ENCODE results near the gene ITIH2. TPM values are rescaled to one million over a fixed set of nuclear protein-coding genes. Genes with fewer than 3 reads are reported as not detected.

The ITIH2 gene
- total and polyA plus RNA-seq, 7 donors = not detected

GRCh38 chr10:7662522-7662921 is 40.6 kb upstream of the ITIH2 start:
- intact Hi-C loops (cut with DNase I) = no loop called here
- Histone ChIP-seq H3K27ac (peak overlapping the region in 3 of 4 donors; percentile 73 to 94 (median 94)), H3K4me3 (no peak overlapping the region), H3K27me3 (no peaks in the 10 kb centered on the region), H3K4me1 (peaks cover 0 to 81% (median 70%) of the 10 kb centered on the region in 4 donors), H3K36me3 (no peaks in the 10 kb centered on the region), H3K9me3 (no peaks in the 10 kb centered on the region)
- DNase-seq = no peak
- no peak for TF ChIP-seq EP300 (IDR thresholded peaks at IDR 0.05)
- TF ChIP-seq, protein P1, sequence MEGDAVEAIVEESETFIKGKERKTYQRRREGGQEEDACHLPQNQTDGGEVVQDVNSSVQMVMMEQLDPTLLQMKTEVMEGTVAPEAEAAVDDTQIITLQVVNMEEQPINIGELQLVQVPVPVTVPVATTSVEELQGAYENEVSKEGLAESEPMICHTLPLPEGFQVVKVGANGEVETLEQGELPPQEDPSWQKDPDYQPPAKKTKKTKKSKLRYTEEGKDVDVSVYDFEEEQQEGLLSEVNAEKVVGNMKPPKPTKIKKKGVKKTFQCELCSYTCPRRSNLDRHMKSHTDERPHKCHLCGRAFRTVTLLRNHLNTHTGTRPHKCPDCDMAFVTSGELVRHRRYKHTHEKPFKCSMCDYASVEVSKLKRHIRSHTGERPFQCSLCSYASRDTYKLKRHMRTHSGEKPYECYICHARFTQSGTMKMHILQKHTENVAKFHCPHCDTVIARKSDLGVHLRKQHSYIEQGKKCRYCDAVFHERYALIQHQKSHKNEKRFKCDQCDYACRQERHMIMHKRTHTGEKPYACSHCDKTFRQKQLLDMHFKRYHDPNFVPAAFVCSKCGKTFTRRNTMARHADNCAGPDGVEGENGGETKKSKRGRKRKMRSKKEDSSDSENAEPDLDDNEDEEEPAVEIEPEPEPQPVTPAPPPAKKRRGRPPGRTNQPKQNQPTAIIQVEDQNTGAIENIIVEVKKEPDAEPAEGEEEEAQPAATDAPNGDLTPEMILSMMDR (IDR thresholded peaks at IDR 0.05) = no peak
- no peak for TF ChIP-seq POLR2AphosphoS5 (IDR thresholded peaks at IDR 0.05)
- TF ChIP-seq POLR2A (IDR thresholded peaks at IDR 0.05) = no peak
- 78 to 86% methylated on average over 5 of the region's 5 CpGs for WGBS, 2 donors

GRCh38 chr10:7664707-7665106 is 38.4 kb upstream of the ITIH2 start:
- H3K9me3 ChIP-seq = no peaks in the 10 kb centered on the region
- H3K27ac ChIP-seq = peak overlapping the region in 3 of 4 donors; percentile 83 to 94 (median 94)
- TF ChIP-seq, protein P1 (IDR thresholded peaks at IDR 0.05) = no peak
- TF ChIP-seq POLR2A (IDR thresholded peaks at IDR 0.05) = no peak
- no peak for TF ChIP-seq EP300 (IDR thresholded peaks at IDR 0.05)
- 52 to 76% methylated on average over 2 of the region's 2 CpGs for WGBS, 2 donors
- intact Hi-C loops (cut with DNase I) = loop anchor here (5.0 kb wide), 2 partner anchors 122 to 137 kb away; no protein-coding TSS in a partner anchor
- peak overlapping the region in 2 of 4 donors; percentile 91 to 97 for H3K4me3 ChIP-seq
- H3K4me1 ChIP-seq = peaks cover 0 to 60% (median 54%) of the 10 kb centered on the region in 4 donors
- H3K36me3 ChIP-seq = no peaks in the 10 kb centered on the region
- no peaks in the 10 kb centered on the region for H3K27me3 ChIP-seq
- DNase-seq = no peak

- DNase-seq = no peak
- TF ChIP-seq EP300 (IDR thresholded peaks at IDR 0.05) = no peak
- TF ChIP-seq POLR2AphosphoS5 (IDR thresholded peaks at IDR 0.05) = peak in 2 of 4 donors; percentile 19 to 32
- no peaks in the 10 kb centered on the region for H3K27me3 ChIP-seq
- 20% methylated on average over 6 of the region's 6 CpGs for WGBS, 2 donors
- H3K36me3 ChIP-seq = no peaks in the 10 kb centered on the region
- H3K9me3 ChIP-seq = no peaks in the 10 kb centered on the region
- H3K4me1 ChIP-seq = peaks cover 0 to 49% (median 44%) of the 10 kb centered on the region in 4 donors
- peak overlapping the region; percentile 67 to 97 (median 83) for H3K4me3 ChIP-seq
- intact Hi-C loops (cut with DNase I) = loop anchor here (5.0 kb wide), 2 partner anchors 123 to 138 kb away; no protein-coding TSS in a partner anchor
- H3K27ac ChIP-seq = peak overlapping the region; percentile 56 to 94 (median 88)
These were observed 37.3 kb upstream of the ITIH2 start for GRCh38 chr10:7665767-7666166.

GRCh38 chr10:7666253-7667023 is 36.7 kb upstream of the ITIH2 start, which contains the start of gene ITIH5:
Gene ITIH5, minus strand, starts transcription at chr10:7666966. Its CDS starts 74 bp downstream, at chr10:7666892.
- H3K36me3 ChIP-seq = no peaks in the 10 kb centered on the region
- TF ChIP-seq, protein P1 (IDR thresholded peaks at IDR 0.05) = no peak
- TF ChIP-seq POLR2AphosphoS5 (IDR thresholded peaks at IDR 0.05) (peak; percentile 63 to 93 (median 84)), POLR2A (IDR thresholded peaks at IDR 0.05) (peak; percentile 28 to 57)
- peak; percentile 74 for DNase-seq
- H3K4me3 ChIP-seq = peak within 1 kb of the TSS; percentile 67 to 97 (median 83)
- H3K4me1 ChIP-seq = peaks cover 0 to 45% (median 38%) of the 10 kb centered on the region in 4 donors
- no peaks in the 10 kb centered on the region for H3K27me3 ChIP-seq
- 2 to 7% methylated on average over 54 of the region's 54 CpGs for WGBS, 2 donors
- H3K27ac ChIP-seq = peak within 1 kb of the TSS; percentile 67 to 94 (median 88)
- H3K9me3 ChIP-seq = no peaks in the 10 kb centered on the region
- intact Hi-C loops (cut with DNase I) = loop anchor here (5.0 kb wide), 2 partner anchors 124 to 139 kb away; no protein-coding TSS in a partner anchor

Data from sigmoid colon (tissue), 7 donors.